GDM1 (cell line): Measurements from ENCODE around the gene CEP295NL.
A peak's percentile ranks its signal among the peaks of the same experiment; 100 is the strongest.
"Not testable (repeated sequence)": the region's sequence is repeated elsewhere in the genome, so short reads cannot be mapped to it uniquely, and the experiment has no call there.

ENCODE experiments used
- DNase-seq: peaks from one replicate; lab custom pipeline; 2025; lab: John Stamatoyannopoulos, UW

Gene CEP295NL

GRCh38 chr17:78929908-78930775, 27.1 kb upstream of the CEP295NL start:
- no peak for DNase-seq

DNA sequence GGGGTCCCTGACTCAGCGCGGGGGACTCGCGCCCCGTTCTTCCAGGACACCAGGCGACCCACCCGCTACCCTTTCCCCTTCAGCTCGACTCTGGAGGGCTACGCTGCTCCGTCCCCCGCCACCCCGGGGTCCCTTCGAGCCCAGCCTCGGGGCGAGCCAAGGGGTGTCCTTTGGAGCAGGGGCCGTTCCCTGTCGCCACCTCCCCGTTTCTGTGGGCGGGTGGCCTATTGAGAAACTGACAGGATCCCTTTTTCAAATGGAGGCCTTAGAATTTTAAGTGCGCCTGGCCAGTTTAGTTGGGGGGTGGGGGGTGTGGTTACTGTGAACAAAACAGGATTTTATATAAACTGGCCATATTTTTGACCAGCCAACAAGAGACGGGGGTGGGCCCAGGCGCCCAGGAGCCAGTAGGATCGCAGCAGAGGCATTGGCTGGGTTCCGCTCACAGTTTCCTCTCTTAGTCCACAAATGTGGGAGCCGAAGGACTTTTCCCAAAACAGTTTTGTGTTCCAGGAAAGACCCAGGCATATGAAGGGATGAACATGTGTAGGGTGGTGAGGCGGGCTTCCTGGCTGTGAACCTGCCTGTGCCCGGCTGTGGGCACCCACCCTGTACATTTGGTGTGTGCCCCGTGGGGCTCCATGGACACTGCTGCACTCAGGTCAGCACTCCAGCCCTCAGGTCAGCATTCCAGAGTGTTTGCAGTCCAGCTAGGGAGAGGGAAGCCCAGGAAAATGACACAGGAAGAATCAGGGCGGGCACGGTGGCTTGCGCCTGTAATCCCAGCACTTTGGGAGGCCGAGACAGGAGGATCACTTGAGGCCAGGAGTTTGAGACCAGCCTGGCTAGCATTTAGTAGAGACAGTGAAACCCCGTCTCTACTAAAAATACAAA, 22.9 kb upstream of the CEP295NL start:
- DNase-seq = no peak

DNA sequence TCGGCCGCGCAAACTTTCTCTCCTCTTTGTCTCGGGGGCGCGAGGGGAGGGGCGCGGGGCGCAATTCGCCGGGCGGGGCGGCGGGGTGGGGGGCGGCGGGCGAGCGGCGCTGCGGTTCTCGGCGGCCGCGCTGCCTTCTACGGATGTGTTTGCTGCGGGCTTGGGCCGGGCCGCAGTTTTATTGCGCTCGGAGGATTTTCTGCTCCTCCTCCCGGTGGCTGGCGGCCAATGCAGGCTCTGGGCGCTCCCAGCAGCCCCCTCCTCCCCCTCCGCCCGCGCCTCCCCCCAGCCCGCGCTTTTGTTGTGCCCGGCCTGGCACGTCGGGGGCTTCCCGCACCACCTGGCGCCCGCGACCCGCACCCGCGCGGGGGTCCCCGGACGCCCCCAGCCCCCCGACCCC, 22.2 kb upstream of the CEP295NL start, which contains the start of gene TIMP2:
Gene TIMP2 (minus strand): TSS at position 154 of the 400 bp plus-strand sequence. CDS start 299 bp downstream, outside the sequence.
- peak; percentile 61 for DNase-seq

- no peak for DNase-seq
These were observed 21.6 kb upstream of the CEP295NL start for GRCh38 chr17:78924481-78925151.

DNA sequence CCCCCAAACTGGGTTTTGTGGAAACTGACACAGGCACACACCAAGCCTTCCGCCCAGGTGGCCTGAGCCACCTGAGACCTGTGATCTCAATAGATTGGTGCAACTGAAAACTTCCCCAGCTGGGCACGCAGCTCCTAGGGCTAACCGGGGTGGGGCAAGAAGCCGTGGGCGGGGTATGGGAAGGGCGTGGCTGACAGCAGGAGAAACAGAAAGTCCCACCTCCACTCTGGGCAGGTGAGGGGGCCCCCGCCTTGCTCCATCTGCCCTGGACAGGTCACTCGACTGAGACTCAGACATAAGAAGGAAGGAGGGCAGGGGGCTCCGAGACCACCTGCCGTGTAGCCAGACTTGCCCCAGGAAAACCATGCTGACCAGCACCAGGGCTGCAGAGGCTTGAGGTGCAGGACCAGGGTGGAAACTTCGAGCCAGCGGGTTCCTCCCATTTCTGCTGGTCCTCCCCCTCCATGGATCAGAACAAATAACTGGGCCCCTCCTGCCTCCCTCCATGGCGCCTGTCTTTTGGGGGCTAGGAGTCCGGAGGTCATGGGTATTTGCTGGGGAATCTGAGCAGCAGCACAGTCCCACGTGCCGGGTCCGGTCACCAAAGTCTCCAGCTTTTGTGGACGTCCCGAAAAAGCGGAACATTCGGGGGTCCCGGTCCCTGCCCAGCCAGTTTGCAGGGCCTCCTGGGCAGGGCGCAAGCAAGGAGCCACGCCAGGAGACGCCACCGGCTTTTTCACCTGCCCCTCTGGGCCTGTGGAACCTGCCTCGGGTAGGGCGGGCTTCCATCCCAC, 20.9 kb upstream of the CEP295NL start:
- no peak for DNase-seq

DNA sequence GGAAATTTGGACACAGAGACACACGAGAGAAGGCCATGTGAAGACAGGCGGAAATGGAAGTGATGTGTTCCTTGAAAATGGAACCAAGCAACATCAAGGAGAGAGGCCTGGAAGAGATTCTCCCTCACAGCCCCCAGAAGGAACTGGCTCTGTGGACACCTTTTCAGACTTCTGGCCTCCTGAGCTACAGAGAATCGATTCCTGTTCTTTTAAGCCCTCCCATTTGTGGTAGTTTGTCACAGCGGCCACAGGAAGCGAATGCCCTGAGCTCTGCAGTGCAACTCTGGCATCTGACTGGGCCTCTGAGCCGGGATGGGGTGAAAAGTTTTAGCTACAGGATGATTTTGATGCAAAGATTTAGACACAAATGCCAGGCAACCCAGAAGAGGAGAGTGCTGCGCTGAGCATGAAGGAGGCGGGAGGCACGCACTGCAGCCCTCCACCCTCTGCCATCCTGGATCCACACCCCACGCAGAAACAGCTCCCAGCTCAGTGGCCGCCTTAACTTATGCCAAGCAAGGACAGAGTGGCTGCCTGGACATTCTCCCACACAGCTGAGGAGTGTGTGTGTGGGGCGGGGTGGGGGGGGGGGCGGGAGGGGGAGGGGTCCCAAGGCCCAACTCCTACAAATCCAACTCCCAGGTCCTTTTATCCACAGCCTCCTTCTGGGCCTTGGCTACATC, 20.0 kb upstream of the CEP295NL start:
- no peak for DNase-seq

- DNase-seq = no peak
These were observed 18.5 kb upstream of the CEP295NL start for GRCh38 chr17:78921437-78921971.

DNA sequence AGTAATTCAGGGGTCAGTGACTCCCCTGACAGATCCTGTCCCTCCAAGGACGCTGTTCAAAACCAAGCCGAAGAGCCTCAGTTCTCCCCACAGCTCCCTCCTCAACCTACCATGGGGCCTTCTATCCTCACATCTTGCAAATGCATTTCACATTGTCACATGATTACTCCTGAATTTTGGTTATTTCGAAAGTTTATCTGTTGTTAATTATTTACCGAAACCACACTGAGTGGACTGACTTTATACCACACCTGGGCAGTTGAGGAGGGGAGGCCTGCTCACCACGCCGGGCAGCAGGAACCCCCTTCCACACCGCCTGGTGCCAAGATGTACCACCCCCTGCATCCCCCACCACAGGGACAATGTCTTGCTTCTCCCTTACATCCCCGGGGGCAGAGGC, 17.5 kb upstream of the CEP295NL start:
- no peak for DNase-seq

DNA sequence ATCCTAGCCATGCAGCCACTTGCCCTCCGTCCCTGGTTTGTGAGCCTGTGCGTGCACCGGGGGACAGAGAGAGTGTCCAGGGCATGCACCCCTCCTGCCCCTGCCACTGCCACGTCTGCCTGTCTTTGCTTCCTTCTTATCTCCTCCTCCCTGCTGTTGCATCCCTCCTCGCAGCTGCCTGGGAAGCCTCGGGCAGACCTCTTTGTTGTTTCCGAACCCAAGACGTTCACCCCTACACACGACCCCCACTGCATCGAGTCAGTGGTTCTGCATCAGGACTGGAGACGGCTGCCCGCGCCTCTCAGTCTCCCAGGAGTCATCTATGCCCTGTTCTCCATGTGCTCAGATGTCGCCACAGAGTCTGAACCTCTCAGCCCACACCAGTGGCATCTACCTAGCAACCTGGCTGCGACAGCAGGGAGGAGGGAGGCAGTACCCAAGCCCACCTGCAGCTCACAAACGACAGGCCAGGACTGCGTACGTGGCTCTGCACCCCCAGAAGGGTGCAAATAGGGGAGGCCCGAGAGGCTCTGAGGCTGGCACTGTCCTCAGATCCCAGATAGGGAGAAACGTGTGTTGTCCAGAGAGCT, 17.0 kb upstream of the CEP295NL start:
- no peak for DNase-seq

DNA sequence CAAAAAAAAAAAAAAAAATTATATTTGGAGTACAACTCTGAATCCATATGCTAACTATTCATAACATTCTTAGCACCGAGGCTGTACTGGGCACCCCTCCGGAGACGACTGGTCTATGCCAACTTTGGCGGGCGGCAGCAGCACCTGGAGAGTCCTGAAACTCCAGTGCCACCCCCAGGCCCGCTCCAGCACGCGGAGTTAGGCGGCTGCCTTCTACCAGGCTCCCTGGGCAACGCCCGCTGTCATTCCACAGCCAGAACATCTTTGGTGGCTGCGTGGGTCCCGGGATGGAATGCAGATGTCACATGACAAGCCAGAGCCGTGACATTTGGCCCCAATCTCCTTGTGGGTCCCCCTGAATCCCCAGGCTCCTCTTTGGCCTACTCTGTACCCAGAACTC, 16.0 kb upstream of the CEP295NL start:
- no peak for DNase-seq

DNA sequence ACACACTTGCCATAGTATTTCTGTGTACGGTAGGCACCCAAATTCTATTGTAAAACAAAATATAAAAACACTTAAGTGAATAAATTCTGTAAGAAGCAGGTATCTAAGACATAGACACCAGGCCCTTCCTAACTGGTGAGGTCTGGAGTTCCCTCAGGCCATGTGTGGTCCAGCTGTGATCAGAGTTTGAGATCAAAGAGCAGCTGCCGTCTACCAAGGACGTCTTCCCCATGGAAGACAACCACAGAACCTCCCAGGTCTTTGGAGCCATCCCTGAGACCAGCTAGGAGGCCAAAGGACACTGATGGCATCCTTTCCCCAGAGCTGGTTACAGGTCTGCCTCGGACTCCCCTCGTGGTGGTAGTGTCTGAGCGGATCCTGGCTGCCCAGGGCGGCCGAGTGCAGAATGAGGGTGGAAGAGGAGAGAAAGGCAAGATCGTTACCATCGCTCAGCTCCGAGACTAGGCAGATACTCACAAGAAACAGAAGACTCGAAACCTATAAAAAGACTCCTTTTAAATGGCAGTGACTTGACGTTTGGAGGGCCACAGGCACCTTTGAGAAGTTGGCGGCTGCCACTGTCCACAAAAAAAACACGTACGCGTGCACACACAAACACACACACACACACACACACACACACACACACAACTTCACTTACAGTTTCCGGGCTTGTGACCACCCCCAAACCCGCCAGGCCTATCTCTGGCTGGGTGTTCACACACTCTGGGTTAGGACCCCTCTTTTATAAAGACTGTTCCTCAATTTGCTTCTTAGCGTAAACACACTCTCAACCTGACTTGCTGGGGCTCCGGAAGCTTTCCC, 14.7 kb upstream of the CEP295NL start:
- DNase-seq = no peak

GRCh38 chr17:78915872-78916632, 13.1 kb upstream of the CEP295NL start:
- DNase-seq = no peak

DNA sequence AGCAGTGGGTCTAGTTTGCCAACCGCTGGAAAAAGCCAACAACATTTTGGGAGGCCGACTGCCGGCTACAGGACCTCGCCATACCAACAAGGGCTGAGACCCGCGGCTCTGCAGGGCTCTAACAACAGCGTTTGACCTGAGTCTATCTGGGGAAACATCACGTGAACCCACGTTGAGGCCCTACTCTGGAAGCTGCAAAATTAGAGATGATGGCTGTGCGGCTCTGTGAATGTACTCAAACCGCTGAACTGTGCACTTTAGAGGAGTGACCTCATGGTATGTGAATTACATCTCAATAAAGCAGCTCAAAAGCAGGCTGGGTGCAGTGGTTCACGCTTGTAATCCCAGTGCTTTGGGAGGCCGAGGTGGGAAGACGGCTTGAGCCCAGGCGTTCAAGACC, 10.1 kb upstream of the CEP295NL start:
- DNase-seq = no peak

GRCh38 chr17:78912082-78912481, 9.1 kb upstream of the CEP295NL start:
- DNase-seq = no peak

DNA sequence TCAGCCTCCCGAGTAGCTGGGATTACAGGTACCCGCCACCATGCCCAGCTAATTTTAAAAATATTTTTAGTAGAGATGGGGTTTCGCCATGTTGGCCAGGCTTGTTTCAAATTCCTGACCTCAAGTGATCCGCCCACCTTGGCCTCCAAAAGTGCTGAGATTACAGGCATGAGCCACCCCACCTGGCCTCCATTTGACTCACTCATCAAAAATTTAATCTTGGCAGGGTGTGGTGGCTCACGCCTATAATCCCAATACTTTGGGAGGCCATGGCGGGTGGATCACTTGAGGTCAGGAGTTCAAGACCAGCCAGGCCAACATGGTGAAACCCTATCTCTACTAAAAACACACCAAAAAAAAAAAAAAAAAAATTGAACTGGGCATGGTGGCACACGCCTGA, 8.5 kb upstream of the CEP295NL start:
- DNase-seq = not testable (repeated sequence)

GRCh38 chr17:78910497-78911284, 7.7 kb upstream of the CEP295NL start:
- peak; percentile 52 for DNase-seq

DNA sequence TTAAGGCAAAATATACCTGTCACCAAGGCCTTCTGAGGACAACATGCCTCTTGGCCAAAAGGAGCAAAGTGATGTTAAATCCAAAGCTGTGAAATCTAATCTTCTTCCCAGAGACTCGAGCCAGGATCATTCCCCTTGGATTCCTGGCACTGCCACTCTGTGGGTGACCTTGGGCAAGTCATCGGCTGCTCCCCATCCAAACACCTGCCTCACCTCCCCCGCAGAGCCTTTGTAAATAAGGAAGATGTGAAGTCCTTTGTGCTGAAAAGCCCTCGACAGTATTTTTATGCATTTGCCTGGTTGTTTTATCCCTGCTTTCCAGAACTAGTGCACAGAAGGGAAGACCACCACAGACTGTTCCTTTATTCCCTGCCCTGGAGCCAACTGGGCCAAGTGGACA, 5.4 kb upstream of the CEP295NL start:
- no peak for DNase-seq

DNA sequence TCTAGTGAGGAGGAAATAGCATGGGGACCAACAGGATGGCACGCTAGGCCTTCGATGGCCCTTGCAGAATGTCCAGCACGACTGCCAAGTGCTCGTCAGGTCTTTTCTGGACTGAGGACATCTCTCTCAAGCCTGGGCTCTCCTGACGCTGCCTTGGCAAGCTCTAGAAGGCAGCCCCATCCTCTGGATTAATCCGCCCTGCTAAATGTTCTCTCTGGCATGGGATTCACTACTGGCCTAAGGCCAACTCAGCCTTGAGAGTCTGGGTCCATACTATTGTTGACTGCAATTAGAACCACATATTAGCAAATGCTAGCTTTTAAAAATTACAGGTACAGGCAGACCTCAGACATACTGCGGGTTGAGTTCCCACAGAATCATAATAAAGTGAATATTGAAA, 2.5 kb upstream of the CEP295NL start:
- DNase-seq = no peak
